Renal pelvis (tissue), 4 donors: ENCODE results near the gene AKAP12. TPM values are rescaled to one million over a fixed set of nuclear protein-coding genes. Genes with fewer than 3 reads are reported as not detected.
"Not testable (repeated sequence)": the region's sequence is repeated elsewhere in the genome, so short reads cannot be mapped to it uniquely, and the experiment has no call there.

Experiments used
- DNase-seq: peaks from one replicate; pipeline ENCODE4 v3.0.0-alpha.2; 2013
- polyA plus RNA-seq, 3 donors: library from polyadenylated mRNA; unstranded; fragments of 120-200 nt; gene quantifications; one replicate each; pipeline ENCODE4 v1.2.1, GENCODE V29; 2013; ENCODE audit not compliant: insufficient read length in 3 of 3

The AKAP12 gene
- polyA plus RNA-seq, 3 donors, result 145 to 181 (median 150) TPM

DNA sequence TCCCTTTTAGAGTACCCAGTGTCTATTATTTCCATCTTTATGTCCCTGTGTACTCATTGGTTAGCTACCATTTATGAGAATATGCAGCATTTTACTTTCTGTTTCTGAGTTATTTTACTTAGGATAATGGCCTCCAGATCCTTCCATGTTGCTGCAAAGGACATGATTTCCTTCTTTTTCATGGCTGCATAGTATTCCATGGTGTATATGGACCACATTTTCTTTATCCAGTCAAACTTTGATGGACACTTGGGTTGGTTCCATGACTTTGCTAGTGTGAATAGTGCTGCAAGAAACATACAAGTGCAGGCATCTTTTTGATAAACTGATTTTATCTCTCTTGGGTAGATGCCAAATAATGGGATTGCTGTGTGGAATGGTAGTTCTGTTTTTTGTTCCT lies 96.2 kb downstream of the AKAP12 start:
- DNase-seq, result no peak

DNA sequence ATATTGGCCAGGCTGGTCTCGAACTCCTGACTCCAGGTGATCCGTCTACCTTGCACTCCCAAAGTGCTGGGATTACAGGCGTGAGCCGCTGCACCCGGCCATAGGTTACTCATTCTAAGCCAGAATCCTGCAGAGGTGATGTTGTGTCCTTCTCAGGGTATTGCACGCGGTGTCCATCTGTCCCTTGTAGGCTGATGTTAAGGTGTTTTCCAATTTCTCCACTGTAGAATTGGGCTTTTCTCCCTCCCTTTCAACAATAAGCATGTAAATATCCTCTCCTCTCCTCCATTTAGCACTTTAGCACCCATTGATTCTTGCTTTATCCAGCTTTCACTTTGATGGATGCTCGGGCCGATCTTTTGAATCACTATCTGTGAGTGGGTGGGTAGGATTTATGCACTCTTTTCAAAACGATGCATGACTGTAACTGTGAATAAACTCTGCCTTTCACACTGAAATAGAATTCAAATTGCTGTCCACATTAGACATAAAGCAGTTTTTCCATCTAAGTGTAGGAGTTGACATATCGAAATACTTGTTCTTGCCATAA lies 99.0 kb downstream of the AKAP12 start:
- no peak for DNase-seq

DNA sequence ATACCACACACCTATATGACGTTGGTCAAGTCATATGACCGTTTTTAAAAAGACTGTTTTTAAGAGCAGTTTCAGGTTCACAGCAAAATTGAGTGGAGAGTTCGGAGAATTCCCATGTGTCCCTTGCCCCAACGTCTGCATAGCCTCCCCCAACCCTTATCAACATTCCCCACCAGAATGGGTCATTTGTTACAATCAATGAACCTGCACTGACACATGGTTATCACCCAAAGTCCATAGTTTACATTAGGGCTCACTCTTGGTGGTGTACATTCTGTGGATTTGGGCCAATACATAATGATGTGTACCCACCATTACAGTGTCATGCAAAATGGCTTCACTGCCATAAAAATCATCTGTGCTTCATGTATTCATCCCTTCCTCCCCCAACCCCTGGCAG lies 99.6 kb downstream of the AKAP12 start:
- DNase-seq, result no peak

DNA sequence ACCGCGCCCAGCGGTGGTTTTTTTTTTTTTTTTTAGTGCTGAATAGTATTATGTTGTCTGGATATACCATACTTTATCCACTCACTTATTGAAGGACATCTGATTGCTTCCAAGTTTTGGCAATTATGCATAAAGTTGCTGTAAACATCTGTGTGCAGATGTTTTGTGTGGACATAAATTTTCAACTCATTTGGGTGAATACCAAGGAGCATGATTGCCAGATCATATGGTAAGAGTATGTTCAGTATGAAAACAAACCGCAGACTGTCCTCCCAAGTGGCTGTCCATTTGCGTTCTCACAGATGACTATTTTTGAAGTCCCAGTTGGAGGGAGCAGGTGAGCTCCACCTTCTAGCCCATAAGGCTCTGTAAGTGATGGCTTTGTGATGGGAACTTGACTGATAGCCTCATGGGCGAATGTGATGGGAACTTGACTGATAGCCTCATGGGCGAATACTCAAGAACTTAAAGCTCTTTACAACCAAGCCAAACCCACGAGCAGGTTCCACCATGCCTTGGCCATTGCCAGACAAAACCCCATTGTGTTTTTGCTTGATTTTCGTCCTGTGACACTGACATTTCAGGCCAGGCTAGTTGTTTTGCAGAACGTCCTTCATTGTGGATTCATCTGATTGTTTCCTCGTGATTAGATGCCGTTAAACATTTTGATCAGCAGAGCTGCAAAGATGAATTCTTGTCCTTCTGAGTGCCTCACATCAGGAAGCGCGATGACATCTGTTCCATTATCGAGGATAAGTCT lies 100.6 kb downstream of the AKAP12 start:
- no peak for DNase-seq

DNA sequence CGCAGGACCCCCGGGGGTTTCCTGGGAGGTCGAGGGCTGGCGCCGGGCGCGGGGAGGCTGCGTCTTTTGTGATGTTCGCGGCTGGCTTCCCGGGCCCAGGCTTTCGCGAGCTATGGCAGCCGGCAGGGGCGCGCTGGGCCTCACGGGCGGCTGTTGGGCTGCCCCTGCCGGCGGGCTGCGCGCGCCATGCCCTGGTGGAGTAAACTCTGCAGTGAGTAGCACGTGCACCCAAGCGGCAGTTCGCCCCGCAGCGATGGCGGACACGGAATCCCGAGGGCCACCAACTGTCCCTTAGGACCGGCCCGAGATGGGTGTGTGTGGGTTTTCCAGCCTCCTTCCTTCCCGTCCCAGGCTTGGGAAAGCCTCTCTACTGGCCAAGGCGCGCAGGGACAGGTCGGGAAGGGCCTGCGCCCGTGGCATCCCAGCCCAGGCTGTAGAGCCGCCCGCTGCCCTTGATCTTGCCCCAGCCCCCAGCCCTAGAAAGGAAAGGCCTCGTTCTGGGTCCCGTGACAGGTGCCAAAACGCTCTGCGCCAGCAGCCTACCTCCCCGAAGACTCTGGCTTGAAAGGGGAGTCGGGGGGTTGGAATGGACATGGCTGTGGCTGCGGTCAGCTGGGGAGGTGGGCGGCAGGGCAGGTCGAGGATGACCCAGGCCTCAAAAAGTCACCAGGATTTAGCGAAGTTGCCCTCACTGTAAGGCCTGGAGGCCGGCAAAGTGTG lies 101.9 kb downstream of the AKAP12 start:
- DNase-seq, result no peak

DNA sequence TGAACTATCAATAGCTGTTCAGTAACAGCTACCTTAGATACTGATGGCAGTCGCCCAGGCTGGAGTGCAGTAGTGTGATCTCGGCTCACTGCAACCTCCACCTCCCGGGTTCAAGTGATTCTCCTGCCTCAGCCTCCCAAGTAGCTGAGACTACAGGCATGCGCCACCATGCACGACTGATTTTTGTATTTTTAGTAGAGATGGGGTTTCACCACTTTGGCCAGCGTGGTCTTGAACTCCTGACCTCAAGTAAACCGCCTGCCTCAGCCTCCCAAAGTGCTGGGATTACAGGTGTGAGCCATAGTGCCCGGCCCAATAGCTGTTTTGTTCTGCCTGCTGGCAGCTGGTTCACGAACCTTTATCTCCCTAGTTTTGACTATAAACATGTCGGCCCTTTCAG lies 103.0 kb downstream of the AKAP12 start:
- DNase-seq, result not testable (repeated sequence)

DNA sequence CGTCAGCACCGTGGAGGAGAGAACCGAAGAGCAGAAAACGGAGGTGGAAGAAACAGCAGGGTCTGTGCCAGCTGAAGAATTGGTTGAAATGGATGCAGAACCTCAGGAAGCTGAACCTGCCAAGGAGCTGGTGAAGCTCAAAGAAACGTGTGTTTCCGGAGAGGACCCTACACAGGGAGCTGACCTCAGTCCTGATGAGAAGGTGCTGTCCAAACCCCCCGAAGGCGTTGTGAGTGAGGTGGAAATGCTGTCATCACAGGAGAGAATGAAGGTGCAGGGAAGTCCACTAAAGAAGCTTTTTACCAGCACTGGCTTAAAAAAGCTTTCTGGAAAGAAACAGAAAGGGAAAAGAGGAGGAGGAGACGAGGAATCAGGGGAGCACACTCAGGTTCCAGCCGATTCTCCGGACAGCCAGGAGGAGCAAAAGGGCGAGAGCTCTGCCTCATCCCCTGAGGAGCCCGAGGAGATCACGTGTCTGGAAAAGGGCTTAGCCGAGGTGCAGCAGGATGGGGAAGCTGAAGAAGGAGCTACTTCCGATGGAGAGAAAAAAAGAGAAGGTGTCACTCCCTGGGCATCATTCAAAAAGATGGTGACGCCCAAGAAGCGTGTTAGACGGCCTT lies 110.0 kb downstream of the AKAP12 start:
- no peak for DNase-seq

DNA sequence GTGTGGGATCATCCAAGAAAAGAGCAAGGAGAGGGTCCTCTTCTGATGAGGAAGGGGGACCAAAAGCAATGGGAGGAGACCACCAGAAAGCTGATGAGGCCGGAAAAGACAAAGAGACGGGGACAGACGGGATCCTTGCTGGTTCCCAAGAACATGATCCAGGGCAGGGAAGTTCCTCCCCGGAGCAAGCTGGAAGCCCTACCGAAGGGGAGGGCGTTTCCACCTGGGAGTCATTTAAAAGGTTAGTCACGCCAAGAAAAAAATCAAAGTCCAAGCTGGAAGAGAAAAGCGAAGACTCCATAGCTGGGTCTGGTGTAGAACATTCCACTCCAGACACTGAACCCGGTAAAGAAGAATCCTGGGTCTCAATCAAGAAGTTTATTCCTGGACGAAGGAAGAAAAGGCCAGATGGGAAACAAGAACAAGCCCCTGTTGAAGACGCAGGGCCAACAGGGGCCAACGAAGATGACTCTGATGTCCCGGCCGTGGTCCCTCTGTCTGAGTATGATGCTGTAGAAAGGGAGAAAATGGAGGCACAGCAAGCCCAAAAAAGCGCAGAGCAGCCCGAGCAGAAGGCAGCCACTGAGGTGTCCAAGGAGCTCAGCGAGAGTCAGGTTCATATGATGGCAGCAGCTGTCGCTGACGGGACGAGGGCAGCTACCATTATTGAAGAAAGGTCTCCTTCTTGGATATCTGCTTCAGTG lies 110.8 kb downstream of the AKAP12 start:
- no peak for DNase-seq

DNA sequence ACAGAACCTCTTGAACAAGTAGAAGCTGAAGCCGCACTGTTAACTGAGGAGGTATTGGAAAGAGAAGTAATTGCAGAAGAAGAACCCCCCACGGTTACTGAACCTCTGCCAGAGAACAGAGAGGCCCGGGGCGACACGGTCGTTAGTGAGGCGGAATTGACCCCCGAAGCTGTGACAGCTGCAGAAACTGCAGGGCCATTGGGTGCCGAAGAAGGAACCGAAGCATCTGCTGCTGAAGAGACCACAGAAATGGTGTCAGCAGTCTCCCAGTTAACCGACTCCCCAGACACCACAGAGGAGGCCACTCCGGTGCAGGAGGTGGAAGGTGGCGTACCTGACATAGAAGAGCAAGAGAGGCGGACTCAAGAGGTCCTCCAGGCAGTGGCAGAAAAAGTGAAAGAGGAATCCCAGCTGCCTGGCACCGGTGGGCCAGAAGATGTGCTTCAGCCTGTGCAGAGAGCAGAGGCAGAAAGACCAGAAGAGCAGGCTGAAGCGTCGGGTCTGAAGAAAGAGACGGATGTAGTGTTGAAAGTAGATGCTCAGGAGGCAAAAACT lies 111.5 kb downstream of the AKAP12 start:
- no peak for DNase-seq

DNA sequence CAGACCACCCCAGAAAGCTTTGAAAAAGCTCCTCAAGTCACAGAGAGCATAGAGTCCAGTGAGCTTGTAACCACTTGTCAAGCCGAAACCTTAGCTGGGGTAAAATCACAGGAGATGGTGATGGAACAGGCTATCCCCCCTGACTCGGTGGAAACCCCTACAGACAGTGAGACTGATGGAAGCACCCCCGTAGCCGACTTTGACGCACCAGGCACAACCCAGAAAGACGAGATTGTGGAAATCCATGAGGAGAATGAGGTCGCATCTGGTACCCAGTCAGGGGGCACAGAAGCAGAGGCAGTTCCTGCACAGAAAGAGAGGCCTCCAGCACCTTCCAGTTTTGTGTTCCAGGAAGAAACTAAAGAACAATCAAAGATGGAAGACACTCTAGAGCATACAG lies 112.0 kb downstream of the AKAP12 start:
- DNase-seq, result no peak

DNA sequence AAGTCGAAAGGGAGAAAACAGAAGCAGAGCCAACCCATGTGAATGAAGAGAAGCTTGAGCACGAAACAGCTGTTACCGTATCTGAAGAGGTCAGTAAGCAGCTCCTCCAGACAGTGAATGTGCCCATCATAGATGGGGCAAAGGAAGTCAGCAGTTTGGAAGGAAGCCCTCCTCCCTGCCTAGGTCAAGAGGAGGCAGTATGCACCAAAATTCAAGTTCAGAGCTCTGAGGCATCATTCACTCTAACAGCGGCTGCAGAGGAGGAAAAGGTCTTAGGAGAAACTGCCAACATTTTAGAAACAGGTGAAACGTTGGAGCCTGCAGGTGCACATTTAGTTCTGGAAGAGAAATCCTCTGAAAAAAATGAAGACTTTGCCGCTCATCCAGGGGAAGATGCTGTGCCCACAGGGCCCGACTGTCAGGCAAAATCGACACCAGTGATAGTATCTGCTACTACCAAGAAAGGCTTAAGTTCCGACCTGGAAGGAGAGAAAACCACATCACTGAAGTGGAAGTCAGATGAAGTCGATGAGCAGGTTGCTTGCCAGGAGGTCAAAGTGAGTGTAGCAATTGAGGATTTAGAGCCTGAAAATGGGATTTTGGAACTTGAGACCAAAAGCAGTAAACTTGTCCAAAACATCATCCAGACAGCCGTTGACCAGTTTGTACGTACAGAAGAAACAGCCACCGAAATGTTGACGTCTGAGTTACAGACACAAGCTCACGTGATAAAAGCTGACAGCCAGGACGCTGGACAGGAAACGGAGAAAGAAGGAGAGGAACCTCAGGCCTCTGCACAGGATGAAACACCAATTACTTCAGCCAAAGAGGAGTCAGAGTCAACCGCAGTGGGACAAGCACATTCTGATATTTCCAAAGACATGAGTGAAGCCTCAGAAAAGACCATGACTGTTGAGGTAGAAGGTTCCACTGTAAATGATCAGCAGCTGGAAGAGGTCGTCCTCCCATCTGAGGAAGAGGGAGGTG lies 112.9 kb downstream of the AKAP12 start:
- DNase-seq, result no peak

DNA sequence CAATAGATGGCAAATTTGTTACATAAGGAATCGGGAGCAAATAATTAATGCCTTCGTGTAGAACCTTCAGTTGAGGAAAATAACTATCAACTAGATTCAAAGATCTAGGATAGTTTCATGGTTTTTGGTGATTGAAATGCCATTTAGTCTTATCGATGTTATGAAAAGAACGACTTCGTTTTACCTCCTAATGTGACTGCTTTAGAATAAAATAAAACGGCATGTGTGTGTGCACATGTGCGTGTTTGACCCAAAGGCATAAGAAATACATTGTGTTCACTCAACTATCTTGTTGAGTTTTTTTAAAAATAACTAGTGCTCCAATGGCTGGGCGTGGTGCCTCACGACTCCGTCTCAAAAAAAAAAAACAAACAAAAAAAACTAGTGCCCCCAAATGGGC lies 114.0 kb downstream of the AKAP12 start:
- DNase-seq, result no peak

DNA sequence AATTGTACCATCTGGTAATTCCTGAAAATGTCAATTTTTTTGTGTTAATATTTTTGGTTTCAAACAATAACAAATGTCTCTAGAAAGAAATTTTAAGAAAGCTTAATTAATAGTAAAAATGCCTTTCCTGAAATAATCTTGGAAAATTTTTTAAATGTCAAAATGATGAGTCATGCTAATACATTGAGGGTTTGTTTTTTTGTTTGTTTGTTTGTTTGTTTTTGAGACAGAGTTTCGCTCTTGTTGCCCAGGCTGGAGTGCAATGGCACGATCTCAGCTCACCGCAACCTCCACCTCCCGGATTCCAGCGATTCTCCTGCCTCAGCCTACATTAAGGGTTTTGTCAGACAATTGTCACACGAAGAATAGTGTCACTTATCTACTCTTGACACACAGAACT lies 117.2 kb downstream of the AKAP12 start:
- not testable (repeated sequence) for DNase-seq

DNA sequence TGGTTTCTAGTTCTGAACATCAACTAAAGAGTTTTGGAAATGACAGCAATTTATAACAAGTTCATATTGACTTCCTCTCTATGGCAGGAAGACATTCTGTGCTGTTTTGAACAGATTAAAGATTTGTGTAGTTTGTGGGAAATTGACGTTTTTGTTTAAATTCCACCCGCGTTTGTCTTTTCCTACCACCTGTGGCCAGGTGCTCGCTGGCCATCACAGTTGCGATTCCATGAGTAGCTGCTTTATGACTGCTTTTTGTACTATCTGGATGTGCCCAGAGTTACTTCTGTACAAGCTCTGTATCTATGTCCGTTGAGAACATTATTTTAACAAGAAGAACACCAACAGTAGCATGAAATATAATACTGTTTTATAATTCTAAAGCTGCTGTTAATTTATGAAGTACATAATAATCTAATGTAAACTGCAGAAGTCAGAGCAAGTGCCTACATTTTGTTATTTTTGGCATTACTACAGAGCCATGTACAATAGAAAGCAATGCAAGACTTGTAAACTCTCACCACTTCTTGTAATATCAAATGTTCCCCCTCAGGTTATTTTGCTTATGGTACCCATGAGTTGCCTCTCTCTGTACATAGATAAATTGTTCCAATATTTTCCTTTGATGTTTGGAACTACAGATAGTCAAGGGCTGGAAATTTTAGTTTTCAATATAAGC lies 118.1 kb downstream of the AKAP12 start:
- DNase-seq, result no peak

DNA sequence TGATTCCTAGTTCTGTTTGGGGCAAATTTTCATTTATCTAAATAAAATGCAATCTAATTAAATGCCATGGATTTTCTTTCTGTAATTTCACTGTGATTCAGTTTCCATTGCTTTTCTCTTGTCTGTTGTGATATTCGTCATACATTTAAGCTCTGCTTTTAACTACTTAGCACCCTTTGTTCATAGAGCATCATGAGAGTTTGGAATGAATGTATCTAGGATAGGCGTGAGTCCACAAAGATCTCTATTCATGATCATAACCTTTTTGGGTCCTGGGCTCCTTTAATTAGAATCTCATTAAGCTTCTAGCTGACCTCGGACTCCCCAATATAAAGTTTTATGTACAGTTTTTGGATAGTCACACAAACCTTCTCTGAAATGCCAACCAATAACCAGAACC lies 118.7 kb downstream of the AKAP12 start:
- DNase-seq, result no peak

DNA sequence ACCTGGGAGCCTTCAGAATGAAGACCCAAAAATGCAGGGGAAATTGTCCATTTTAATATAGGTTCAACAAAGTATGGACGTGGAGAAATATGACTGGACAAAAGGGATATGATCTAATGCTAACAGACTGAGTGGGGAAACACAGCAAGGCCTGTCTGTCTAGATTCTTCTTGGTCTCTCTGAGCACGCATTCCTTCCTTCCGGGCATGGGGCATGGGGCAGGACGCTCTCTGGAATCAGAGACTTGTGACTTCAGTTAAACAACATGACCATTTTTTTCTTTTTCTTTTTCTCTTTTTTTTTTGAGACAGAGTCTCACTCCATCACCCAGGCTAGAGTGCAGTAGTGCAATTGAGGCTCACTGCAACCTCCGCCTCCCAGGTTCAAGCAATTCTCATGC lies 119.7 kb downstream of the AKAP12 start:
- no peak for DNase-seq

DNA sequence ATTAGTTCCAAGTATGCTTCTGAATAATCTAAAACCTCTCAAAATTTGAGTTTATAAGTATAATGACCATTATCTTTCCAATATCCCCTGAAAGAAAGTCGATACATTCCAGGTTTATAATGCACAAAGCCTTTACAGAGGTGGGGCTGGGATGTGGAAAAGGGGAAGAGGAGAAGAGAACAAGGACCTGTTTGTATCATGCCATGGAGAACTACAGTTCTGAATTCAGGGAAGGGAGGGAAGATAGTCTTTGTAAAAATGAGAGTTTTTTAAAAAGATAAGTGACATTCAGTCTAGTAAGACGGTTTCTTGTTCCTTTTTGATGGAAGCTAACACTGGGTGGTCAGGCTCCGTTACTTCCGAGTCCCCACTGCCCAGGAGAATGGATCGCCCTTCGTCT lies 125.5 kb downstream of the AKAP12 start:
- DNase-seq, result no peak

DNA sequence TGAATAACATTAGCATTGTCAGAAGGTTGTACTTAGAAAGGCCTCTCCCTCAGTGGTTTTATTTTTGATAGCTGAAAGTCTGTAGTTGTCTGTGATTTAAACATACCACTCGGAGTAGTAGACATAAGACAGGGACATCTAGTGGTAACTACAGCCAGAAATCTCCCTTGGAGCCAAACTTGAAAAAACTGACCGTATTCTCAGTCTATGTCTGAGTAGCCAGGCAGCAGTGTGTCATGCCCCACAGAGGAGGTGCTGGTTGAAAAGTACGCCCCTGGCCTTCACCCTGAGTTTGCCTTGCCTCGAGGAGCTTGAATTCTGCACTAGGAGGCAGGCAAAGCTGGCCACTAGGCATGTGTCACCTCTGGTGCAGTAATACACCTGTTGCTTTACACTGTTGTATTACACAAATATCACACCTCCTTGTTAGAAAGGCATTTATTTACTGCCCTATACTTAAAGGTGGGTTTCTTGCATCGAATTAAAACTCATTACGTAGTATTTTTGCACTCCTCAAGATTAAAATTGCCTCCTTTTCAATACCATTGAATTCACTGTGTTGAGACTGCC lies 130.8 kb downstream of the AKAP12 start:
- DNase-seq, result no peak

DNA sequence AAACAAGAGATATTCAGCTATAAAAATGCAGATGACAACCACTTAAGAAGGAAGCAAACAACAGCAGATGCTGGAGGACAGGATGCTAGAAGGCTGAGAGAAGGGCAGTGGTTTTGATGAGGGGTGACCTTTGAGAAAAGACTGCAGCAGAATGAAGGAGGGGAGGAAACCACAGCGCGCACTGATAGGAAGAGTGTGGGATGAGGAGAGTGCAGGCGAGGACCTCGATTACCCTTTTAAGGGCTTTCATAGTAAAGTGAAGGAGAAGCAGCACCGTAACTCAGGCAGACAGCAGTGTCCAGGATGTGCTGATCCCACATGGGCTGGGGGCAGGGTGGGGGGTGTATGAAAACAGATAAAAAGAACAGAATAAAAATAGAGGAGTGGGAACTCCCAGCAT lies 132.4 kb downstream of the AKAP12 start:
- no peak for DNase-seq
